Measurements from ENCODE around the gene PRKCE.
"Not testable (repeated sequence)": the region's sequence is repeated elsewhere in the genome, so short reads cannot be mapped to it uniquely, and the experiment has no call there.

Gene PRKCE

DNA sequence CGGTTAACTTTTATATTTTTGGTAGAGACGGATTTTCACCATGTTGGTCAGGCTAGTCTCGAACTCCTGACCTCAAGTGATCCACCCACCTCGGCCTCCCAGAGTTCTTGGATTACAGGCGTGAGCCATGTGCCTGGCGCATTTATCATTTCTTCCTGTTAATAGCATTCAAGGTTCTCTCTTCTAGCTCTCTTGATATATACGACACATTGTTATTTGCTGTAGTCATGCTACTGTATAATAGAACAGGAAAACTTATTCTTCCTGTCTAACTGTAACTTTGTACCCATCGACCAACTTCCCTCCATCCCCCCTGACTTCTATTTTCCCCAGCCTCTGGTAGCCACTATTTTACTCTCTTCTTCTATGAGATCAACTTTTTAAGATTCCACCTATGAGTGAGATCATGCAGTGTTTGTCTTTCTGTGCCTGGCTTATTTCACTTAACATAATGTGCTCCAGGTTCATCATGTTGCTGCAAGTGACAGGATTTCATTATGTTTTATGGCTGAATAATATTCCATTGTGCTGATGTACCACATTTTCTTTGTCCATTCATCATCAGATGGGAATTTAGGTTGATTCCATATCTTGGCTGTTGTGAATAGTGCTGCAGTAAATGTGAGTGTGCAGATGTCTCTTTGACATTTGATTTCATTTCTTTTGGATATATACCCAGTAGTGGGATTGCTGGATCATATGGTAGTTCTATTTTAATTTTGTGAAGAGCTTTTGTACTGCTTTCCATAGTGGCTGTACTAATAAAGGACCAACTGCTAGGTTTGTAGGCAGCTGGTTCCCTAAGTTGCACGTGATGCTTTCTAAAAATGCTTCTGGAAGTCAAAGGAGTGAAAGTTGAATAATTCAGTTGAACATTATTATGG, 205.2 kb downstream of the PRKCE start:
- FAIRE-seq, result no peak
- DNase-seq (ENCODE audit: low spot score), result no peak

DNA sequence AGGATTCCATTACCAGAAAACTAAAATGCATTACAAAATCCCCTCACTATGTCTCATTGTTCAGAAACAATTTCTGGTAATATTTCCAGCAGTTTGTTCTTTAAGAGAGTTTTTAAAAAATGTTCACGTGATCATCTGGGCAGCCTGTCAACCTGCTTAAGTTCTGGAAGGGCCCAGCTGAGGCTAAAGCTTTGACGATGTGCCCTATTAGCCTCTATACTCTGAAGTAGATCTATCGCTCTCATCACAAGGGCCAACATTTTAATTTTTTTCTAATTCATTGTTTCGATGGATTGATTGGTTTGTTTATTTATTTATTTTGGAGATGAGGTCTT, 205.8 kb downstream of the PRKCE start:
- FAIRE-seq, result no peak
- DNase-seq (ENCODE audit: low spot score), result no peak

DNA sequence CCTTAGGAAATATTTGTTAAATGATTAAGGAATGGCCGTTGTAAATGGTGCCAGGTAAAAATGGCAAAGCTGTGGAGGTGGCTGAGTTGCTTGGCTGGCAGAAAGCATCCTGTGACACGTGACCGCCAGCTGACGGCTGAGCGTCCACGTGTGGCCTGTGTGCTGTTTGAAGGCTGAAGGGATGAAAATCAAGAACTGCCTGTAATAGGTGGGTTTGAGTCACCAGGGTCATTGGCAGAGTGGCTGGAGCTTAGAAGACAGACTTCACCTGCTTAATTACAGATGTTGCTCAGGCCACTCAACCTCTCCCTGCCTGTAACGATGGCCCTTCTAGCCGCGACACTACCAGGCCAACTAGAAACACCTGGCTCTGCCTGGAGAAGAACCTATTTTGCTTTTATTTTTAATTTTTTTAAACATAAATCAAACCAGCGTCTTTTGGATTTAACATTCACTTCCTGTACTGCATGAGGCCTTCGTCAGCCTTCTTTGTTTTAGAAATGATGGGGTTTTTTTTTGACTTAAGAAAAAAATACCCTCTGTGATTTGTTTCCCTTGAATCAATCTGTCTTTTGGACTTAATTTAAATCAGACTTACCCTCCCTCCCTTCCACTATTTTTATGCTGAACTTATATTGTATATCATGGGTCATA, 206.5 kb downstream of the PRKCE start:
- no peak for DNase-seq (ENCODE audit: low spot score)
- FAIRE-seq, result no peak

DNA sequence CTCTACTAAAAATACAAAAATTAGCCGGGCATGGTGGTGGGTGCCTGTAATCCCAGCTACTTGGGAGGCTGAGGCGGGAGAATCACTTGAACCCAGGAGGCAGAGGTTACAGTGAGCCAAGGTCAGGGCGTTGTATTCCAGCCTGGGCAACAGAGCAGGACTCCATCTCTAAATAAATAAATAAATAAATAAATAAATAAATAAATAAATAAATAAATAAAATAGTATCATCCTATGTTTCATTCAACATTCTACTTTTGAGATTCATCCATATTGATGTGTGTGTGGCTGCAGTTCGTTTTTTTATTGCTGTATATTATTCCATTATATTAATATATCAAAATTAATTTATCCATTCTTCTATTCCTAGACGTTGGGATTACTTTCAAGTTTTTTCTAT, 207.4 kb downstream of the PRKCE start:
- not testable (repeated sequence) for FAIRE-seq; DNase-seq (ENCODE audit: low spot score)

DNA sequence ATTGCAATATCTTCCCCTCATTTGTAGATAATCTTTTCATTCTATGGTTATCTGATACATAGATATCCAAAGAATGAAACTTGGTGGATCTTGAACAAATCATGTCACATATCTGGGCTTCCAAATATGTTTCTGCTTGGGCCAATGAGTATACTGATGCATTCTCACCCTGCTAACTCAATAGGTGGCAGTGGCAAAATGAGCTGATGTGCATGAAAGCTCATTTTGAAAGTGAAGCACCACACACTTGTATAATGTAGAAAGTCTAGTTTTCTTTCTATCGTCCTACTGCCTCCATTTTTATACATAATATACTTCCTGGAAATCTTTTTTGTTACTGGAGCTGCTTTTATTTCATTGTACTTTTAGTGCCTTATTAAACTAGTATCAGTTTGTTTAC, 208.2 kb downstream of the PRKCE start:
- DNase-seq (ENCODE audit: low spot score) (no peak), FAIRE-seq (no peak)

DNA sequence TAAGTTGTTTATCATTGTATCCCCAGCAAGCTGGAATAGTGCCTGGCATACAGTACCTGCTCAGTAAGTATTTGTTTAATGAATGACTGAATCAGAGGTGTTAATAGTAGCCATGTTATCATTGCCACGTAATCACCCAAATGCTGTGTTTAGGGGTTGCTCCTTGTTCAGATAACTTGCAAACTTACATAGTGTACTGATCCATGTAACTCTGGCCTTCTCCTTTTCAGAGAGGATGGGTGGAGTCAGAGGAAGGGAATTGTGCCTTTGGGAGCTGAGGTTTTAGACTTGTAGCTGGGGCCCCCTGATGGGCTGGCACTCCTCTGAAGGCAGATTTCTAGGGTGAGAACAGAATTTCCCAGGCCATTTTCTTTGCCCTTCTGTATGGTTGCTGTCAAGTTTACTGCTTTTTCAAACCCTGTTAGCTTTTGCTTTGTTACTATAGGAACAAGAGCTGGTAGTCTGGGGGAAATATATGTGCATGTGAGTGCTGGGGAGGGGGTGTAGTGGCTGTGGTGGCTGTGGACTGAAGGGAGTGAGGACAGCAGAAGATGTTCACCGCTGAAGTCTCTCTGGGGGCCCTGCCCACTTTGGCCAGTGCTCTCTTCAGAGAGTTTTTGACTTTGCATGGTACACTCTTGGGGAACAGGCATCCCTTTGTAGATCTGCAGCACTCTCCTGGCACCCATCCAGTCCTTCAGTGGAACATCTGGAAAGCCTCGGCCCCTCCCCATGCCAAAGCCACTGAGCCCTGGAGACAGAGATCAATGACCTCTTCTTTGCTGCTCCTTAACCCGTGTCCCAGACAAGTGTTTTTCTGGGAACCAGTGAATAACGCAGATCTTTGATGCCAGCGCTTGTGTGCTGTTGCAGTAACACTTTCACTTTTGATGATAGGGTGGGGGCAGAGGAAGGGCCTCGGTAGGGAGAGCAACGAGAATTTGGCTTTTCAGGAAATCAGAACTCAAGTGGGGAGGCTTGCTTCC, 209.0 kb downstream of the PRKCE start:
- FAIRE-seq (no peak), DNase-seq (ENCODE audit: low spot score) (no peak)

DNA sequence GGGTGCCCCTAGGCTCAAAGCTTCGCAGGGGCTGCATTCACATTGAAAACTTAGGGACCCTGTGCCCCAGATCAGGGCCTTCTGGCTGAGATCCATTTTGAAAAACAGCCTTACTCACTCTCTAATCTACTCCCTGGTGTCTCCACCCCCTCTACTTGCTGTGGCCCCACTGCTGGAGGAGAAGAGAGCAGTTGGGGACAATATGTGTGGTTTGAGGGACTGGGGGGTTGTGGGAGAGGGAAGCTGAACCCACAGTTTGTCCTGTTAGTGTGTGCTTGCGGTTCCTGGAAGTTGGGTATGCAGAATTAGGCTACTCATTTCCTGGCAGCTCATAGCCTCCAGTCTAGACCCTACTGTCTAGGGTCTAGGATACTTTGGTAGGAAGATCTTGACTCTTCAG, 211.4 kb downstream of the PRKCE start:
- no peak for FAIRE-seq

DNA sequence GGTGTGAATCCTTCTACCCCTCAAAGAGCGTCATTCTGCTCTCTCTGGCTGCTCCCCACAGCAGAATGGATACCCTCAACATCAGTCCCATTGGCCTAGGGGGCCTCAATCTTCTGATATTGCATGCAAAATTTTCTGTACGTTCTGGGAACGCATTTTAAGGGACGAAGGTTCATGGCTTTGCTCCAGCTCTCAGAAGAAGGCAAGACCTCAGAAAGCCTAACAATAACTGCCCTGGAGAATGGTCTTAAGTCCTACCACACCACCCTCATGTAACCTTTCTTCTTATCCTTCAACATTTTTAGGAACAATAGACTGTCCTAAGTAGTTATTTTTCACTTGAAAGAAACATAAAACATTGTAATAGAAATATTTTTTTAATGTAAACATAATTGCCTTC, 212.6 kb downstream of the PRKCE start:
- FAIRE-seq, result no peak
- DNase-seq (ENCODE audit: low spot score), result no peak

More for the DNA sequence above, 211.4 kb downstream of the PRKCE start:
- no peak for DNase-seq (ENCODE audit: low spot score)

DNA sequence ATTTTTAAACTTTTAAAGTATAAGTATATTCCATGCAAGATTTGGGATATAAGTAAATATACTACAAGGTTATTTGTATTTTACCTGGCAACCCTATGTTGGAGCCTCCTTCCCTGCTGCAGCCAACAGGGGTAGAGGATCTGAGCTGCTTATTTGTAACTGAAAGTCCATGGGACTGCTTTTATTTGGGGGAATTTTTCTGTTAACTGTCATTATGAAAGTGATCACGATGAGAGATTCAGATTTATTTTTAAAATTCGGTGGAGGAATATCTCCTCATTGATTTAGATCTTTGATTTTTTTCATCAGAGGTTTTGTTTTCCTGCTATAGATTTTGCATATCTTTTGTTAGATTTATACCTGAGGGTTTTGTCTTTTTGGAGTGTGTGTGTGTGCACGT, 215.9 kb downstream of the PRKCE start:
- DNase-seq (ENCODE audit: low spot score) (no peak), FAIRE-seq (no peak)

DNA sequence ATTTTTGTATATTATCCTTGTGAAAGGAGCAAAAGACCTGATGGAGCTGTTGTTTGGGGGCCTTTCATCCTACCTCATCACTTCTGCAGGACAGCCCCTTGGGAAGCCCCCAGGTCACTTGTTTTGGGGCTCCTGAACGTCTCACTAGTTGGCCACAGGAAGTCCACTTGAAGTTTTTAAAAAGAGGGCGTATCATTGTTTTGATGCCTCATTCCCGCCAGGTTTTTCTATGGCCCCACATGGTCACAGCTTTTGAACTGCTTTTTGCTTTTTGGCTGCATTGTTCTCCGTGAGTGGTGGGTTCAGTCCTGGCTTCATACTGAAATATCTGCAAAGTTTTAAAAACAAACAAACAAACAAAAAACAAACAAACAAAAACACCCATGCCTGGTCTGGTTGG, 216.3 kb downstream of the PRKCE start:
- FAIRE-seq, result no peak

DNA sequence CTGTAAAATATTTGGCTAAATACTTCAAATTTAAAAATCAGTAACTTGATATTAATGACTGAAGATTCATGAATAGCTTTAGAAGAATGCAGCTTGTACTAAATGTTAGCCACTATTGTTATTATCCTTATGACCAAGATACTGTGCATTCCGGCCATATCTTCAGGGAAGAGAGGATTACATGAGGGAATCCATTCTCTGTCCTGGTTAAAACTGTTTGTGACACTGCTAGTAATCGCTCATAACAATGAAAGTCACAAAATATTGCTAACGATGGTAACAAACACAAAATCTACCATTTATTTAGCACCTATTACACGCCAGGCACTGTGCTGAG, 217.7 kb downstream of the PRKCE start:
- DNase-seq (ENCODE audit: low spot score) (no peak), FAIRE-seq (no peak)

More for the DNA sequence above, 216.3 kb downstream of the PRKCE start:
- DNase-seq (ENCODE audit: low spot score), result no peak

DNA sequence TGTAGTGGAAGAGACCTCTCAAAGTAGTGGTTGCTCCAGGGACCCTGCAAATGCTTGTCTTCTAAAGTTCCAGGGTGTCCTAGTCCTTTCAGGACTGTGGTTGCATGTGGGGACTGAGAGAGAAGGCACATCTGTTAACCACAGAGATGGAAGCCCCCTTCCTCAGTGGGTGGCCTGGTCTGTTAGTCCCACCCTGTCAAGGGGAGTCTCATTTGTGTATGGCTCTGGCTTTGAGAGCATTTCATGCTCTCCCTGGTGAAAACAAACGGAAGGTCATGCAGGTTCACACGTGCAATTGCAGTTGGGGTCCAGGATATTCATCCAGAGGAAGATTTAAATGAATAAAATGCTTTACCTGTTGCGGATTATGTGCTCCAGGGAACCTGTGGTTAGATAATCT, 219.6 kb downstream of the PRKCE start:
- DNase-seq (ENCODE audit: low spot score) (no peak), FAIRE-seq (no peak)

DNA sequence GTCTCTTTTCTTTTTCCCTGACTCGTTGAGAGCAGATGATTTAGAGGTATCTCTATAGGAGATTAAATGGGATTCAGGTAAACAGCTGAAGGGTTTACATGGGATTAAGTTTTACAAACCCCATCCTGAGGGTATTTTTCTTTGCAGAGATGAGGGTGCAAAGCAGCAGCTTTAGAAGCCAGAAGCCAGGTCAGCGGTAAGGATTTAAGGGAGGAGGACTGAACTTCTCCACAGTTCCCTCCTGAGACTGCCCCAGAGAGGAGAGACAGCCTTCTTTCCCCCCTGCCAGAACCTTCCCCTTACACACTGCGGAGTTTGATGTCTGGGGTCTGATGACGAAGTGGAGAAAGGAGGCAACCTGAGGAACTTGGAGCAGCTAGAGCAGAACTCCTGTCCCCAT, 220.1 kb downstream of the PRKCE start:
- FAIRE-seq (no peak), DNase-seq (ENCODE audit: low spot score) (no peak)

DNA sequence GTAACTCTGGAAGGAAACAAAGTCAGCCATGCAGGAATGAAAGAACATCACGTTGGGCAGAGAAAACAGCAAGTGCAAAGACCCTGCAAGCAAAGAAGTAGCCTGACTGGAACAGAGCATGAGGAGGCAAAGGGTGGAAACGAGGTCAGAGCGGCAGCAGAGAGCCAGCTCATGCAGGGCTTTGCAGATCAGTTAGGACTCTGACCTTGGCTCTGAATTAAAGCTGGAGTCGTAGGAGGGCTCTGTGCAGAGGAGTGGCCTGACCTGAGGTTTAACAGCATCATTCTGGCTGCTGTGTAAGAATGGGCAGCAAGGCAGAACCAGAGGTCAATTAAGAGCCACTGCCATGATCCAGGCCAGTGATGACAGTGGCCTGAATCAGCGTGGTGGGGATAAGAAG, 220.7 kb downstream of the PRKCE start:
- DNase-seq (ENCODE audit: low spot score), result peak; percentile 93
- FAIRE-seq, result peak; percentile 94

DNA sequence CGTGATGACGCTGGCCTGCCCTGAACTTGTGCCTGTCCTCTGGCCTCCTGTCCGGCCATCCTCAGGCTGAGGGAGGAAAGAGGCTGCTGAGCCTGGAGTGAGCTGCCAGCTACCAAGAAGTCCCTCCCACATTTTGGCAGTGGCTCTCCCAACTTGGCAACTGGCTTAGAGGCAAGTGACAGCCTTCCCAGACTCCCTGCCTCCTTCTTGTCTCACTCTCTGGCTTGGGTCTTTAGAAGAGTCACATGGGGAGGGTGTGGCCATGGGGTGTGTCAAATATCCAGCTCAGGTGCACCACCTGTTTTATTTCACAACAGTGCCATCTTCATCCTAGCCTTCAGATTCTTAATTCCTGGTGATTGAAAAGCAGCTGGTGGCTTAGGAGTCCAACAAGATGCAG, 222.9 kb downstream of the PRKCE start:
- no peak for DNase-seq (ENCODE audit: low spot score)
- no peak for FAIRE-seq

DNA sequence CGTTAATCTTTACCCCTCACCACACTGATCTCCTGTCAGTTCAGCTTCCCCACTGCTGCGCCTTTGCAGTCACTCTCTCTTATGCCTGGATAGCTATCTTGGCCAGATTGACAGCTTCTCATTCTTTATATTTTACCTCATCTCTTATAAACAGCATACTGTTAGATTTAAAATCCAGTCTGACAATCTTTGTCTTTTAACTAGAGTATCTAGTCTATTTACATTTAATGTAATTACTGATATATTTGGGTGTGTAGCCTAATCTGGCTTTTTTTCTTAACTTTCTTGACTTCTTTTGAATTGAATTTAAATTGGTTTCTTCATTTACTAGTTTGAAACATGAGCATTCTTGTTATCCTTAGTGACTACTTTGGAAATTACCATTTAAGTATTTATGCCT, 225.1 kb downstream of the PRKCE start:
- FAIRE-seq (no peak), DNase-seq (ENCODE audit: low spot score) (no peak)

DNA sequence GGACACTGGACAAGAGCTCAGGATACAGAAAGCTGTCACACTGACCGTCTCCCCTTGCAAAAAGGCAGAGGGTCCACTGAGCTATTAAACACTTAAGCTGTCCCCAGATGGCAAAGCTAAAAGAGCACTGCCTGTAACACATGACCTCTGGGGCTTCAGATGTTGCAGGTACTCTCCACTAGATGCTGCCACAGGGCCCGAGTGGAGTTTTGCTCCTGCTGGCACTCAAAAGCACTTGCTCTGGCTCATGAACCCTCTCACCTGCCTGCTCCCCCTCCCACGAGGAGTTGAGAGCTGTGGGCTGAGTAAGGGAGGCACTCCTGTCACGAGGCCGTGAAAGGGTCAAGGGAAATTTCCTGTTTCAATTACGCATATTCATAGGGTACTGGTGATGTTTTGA, 227.9 kb downstream of the PRKCE start:
- DNase-seq (ENCODE audit: low spot score), result no peak
- no peak for FAIRE-seq

DNA sequence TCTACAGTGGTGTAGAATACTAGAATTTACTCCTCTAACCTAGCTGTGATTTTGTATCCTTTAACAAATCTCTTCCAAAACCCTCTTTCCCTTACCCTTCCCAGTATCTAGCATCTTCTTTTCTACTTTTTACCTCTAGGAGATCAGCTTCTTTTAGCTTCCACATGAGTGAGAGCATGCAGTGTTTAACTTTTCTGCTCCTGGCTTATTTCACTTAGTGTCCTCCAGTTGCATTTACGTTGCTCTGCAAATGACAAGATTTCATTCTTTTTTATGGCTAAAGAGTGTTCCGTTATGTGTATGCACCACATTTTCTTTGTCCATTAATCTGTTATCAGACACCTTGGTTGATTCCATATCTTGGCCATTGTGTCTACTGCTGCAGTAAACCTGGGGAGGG, 228.5 kb downstream of the PRKCE start:
- DNase-seq (ENCODE audit: low spot score) (no peak), FAIRE-seq (no peak)

DNA sequence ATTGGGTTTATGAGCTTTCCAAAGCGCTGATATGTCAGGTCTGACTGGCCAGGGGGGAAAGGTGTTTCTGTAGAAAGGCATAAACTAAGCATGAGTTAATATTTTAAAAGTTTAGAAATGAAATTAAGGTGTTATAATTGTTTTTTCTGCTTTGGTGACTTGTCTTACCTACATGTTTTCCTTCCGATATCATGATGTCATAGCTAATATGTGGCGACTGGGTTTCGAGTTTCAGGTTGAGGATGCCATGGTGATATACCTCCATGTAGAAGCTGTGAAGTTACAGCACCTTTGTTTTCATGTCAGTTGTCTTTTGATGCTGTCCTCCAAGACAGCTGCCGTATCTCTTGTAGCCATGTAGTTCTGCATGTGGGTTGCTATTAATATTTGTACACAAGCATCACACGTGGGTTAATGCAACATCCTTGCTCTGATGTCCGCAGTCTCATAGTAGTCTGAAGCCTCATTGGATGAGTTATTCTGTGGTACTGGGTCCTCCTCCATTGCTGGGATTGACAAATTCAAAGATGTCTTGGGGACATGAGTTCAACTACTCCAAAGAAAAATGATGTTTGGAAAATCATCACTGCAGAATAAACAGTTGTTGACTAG, 230.6 kb downstream of the PRKCE start:
- DNase-seq (ENCODE audit: low spot score) (no peak), FAIRE-seq (no peak)

DNA sequence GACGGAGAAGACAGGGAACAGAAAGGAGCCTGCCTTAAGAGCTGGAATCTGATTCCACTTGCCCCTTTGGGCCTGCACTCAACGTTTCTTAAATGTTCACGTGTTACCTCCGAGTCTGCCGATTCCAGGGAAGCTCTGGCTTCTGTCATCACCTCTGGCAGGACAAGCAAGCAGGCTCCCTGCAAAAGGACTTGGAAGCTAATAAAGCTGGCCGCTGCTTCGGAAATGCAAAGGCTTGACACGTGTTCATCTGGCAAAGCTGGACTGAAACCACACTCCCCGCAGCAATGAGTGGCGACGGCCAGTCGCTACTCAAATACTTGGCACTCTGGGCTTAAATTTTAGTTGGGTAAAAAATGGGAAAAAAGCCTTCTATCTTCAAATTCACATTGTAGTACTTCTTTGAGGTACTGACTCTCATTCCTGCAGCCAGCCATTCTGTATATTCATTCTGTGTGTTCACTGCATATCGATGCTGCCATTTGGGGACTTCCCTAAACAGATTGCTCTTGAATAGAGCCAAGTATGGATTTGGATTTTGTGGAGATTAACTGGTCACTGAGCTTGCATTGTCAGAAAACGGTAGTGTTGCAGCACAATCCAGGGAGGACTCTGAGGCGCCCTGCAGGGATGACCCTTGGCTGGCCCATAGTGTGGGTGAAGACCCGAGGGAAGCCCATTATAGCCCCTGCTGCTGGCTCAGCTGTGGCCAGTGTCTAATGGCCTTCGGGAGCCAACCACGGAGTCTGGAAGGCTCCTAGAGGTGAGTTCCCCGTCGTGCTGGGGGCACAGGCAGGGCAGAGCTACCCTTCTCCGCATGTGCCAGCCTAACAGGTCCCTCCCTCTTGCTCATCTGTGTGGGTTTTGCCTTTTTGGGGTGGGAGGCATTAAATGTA, 231.5 kb downstream of the PRKCE start:
- DNase-seq (ENCODE audit: low spot score) (no peak), FAIRE-seq (no peak)

DNA sequence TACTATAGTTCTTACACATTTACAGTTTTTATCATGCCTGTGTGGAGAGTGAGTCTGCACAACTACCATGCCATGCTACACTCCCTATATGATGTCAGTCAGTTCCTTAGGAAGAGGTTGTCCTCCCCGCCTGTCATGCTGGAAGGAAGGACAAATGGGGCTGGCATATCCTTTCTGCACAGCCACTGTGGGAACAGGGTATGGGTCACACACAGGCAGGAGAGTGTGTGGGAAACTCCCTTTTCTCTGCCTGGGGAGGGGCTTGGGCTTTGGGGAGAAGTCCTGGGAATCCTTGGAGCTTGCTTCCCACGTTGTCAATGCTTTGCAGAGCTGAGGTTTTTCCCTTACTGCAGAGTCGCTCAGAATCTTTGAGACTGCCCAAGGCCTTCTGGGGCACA, 232.1 kb downstream of the PRKCE start:
- no peak for FAIRE-seq
- no peak for DNase-seq (ENCODE audit: low spot score)
